Transverse colon (tissue), 4 donors: Measurements from ENCODE around the gene HTRA3.

ENCODE experiments used
- CTCF ChIP-seq, 5 experiments: fragments of 200-600 bp in 3 of 5; fragments of 450-650 bp in 2 of 5; sonication (generic) in 3 of 5; IDR thresholded peaks; 1 replicate in 2 of 5; 2 replicates in 3 of 5; pipeline ENCODE4 v1.5.1; 2016 to 2017; ENCODE audit warnings: antibody characterized with exemption in 5 of 5, inconsistent platforms in 3 of 5, mild to moderate bottlenecking in 2 of 5, moderate library complexity in 1 of 5
- EP300 ChIP-seq: sonication (generic); formaldehyde crosslinking; IDR thresholded peaks from one replicate; pipeline ENCODE4 v1.6.1; 2017; ENCODE audit warnings: antibody characterized with exemption, low read depth
- POLR2A ChIP-seq: fragments of 450-650 bp; IDR thresholded peaks from one replicate; pipeline ENCODE4 v1.6.1; 2016; ENCODE audit warnings: antibody characterized with exemption, mild to moderate bottlenecking, moderate library complexity
- POLR2AphosphoS5 ChIP-seq, 3 donors: sonication (generic); formaldehyde crosslinking; IDR thresholded peaks; one replicate each; pipeline ENCODE4 v1.6.1; 2016; ENCODE audit warnings: antibody characterized with exemption in 3 of 3

DNA sequence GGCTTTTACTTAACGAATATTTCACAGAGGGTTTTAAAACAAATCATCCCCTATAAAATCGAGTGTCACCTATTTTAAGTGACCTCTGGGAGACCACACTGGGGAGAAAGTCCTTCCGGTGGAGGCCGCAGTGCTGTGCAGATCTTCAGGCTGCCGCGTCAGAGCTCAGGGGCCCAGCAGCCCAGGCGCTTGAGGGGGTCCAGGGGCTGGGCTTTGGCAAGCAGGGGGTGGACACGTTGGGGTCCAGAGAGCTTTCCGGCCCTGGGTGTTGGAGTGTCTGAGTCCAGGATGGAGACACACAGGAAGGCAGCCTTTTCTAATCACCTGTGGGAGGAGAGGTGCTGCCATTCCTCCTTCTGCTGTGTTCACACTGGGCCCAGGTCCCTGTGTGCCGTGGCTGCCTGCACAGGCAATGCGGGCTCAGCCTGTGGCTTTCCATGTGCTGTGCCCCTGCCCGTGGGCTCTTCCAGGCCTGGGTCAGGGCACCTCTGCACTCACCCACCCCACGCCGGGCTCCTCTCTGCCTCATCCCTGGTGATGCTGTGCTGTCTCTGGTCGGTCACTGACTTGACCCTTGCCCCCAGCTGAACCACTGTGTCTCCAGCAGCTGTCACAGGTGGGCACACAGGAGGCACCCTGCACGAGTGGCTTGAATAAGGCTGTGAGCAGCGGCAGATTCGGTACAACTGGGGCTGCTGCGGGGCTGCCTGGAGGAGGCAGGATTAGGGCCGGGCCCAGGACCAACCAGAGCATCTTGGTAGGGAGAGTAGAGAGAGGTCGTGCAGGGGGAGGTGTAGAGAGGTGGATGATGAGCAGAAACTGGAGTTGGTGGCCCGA lies 10.0 kb downstream of the HTRA3 start:
- TF ChIP-seq EP300 (no peak), CTCF (IDR thresholded peaks at IDR 0.05) (no peak), POLR2A (no peak), POLR2AphosphoS5 (IDR thresholded peaks at IDR 0.05) (no peak)
